MG63 (cell line): ENCODE data around the gene DPEP3. TPM values are rescaled to one million over a fixed set of nuclear protein-coding genes. Genes with fewer than 3 reads are reported as not detected.
"Not testable (repeated sequence)": the region's sequence is repeated elsewhere in the genome, so short reads cannot be mapped to it uniquely, and the experiment has no call there.

Experiments
- DNase-seq: peaks from one replicate; pipeline ENCODE4 v3.0.0-alpha.2; 2020
- H3K27me3 ChIP-seq: fragments of 250-450 bp; sonication (Bioruptor Pico); 2 replicates; pipeline ENCODE4 v1.5.1; 2020; ENCODE audit warnings: mild to moderate bottlenecking, moderate library complexity
- H3K36me3 ChIP-seq: fragments of 250-450 bp; sonication (Bioruptor Pico); 2 replicates; pipeline ENCODE4 v1.5.1; 2020; ENCODE audit warnings: mild to moderate bottlenecking, moderate library complexity
- H3K4me3 ChIP-seq: fragments of 250-450 bp; sonication (Bioruptor Pico); 2 replicates; pipeline ENCODE4 v1.5.1; 2020; ENCODE audit warnings: mild to moderate bottlenecking, moderate library complexity
- H3K9me3 ChIP-seq: fragments of 250-450 bp; sonication (Bioruptor Pico); 2 replicates; pipeline ENCODE4 v1.5.1; 2020; ENCODE audit warnings: mild to moderate bottlenecking, moderate library complexity
- total RNA-seq: library from RNA; depleted of rRNA; stranded (reverse); fragments of >200 nt; shearing (Covaris generic); gene quantifications from 2 replicates; pipeline ENCODE4 v1.2.3, GENCODE V29; 2014; ENCODE audit warnings: low replicate concordance

The DPEP3 gene
- total RNA-seq, 1 experiment from 2014 or later: not detected

- Histone ChIP-seq H3K36me3 (no peaks in the 10 kb centered on the region; the same call in 1 of the 2 replicates), H3K9me3 (no peaks in the 10 kb centered on the region), H3K27me3 (no peaks in the 10 kb centered on the region), H3K4me3 (no peak overlapping the region)
- DNase-seq: no peak
These were observed 37.6 kb downstream of the DPEP3 start for GRCh38 chr16:67942510-67943255.

GRCh38 chr16:67942200-67942509 is 38.1 kb downstream of the DPEP3 start:
- H3K27me3 ChIP-seq: no peaks in the 10 kb centered on the region
- no peaks in the 10 kb centered on the region for H3K9me3 ChIP-seq
- no peak overlapping the region for H3K4me3 ChIP-seq
- peak; percentile 29 for DNase-seq
- H3K36me3 ChIP-seq: no peaks in the 10 kb centered on the region; the same call in 1 of the 2 replicates

- no peak for DNase-seq
- Histone ChIP-seq H3K36me3 (no peaks in the 10 kb centered on the region; the same call in 1 of the 2 replicates), H3K9me3 (no peaks in the 10 kb centered on the region), H3K4me3 (no peak overlapping the region), H3K27me3 (no peaks in the 10 kb centered on the region)
These were observed 38.7 kb downstream of the DPEP3 start for GRCh38 chr16:67941469-67942199.

- Histone ChIP-seq H3K27me3 (no peaks in the 10 kb centered on the region), H3K9me3 (no peaks in the 10 kb centered on the region), H3K4me3 (no peak overlapping the region), H3K36me3 (peaks cover 2% of the 10 kb centered on the region)
- DNase-seq: no peak
These were observed 39.7 kb downstream of the DPEP3 start for GRCh38 chr16:67940446-67941089.

- peaks cover 2% of the 10 kb centered on the region for H3K36me3 ChIP-seq
- no peak overlapping the region for H3K4me3 ChIP-seq
- DNase-seq: no peak
- H3K27me3 ChIP-seq: no peaks in the 10 kb centered on the region
- H3K9me3 ChIP-seq: no peaks in the 10 kb centered on the region
These were observed 40.5 kb downstream of the DPEP3 start for GRCh38 chr16:67939507-67940445.

- DNase-seq, H3K9me3 ChIP-seq, H3K36me3 ChIP-seq, H3K4me3 ChIP-seq, H3K27me3 ChIP-seq: not testable (repeated sequence)
These were observed 42.6 kb downstream of the DPEP3 start for GRCh38 chr16:67937713-67938112.

- H3K9me3 ChIP-seq: no peaks in the 10 kb centered on the region
- no peak for DNase-seq
- H3K27me3 ChIP-seq: no peaks in the 10 kb centered on the region
- peak overlapping the region; percentile 98 for H3K4me3 ChIP-seq
- H3K36me3 ChIP-seq: peaks cover 2% of the 10 kb centered on the region
These were observed 43.3 kb downstream of the DPEP3 start for GRCh38 chr16:67936880-67937605.

- peaks cover 2% of the 10 kb centered on the region for H3K36me3 ChIP-seq
- DNase-seq: peak; percentile 35
- H3K27me3 ChIP-seq: no peaks in the 10 kb centered on the region
- peak within 1 kb of the TSS; percentile 98 for H3K4me3 ChIP-seq
- no peaks in the 10 kb centered on the region for H3K9me3 ChIP-seq
These were observed 44.0 kb downstream of the DPEP3 start, which contains the start of gene PSMB10 for GRCh38 chr16:67936124-67936879. PSMB10 (minus strand) TSS chr16:67936850; CDS start chr16:67936749, 101 bp downstream.

- H3K9me3 ChIP-seq: no peaks in the 10 kb centered on the region
- H3K4me3 ChIP-seq: peak overlapping the region; percentile 98
- H3K27me3 ChIP-seq: no peaks in the 10 kb centered on the region
- H3K36me3 ChIP-seq: peaks cover 2% of the 10 kb centered on the region
- peak; percentile 92 for DNase-seq
These were observed 44.7 kb downstream of the DPEP3 start for GRCh38 chr16:67935402-67936123.

GRCh38 chr16:67935101-67935401 is 45.2 kb downstream of the DPEP3 start:
- DNase-seq: no peak
- no peaks in the 10 kb centered on the region for H3K9me3 ChIP-seq
- peaks cover 2% of the 10 kb centered on the region for H3K36me3 ChIP-seq
- peak overlapping the region; percentile 98 for H3K4me3 ChIP-seq
- no peaks in the 10 kb centered on the region for H3K27me3 ChIP-seq

- H3K27me3 ChIP-seq: no peaks in the 10 kb centered on the region
- H3K36me3 ChIP-seq: peaks cover 2% of the 10 kb centered on the region
- no peaks in the 10 kb centered on the region for H3K9me3 ChIP-seq
- no peak for DNase-seq
- peak overlapping the region; percentile 98 for H3K4me3 ChIP-seq
These were observed 45.8 kb downstream of the DPEP3 start for GRCh38 chr16:67934306-67935100.

GRCh38 chr16:67933805-67934204 is 46.5 kb downstream of the DPEP3 start:
- no peak for DNase-seq

GRCh38 chr16:67932462-67932840 is 47.8 kb downstream of the DPEP3 start:
- Histone ChIP-seq H3K4me3 (no peak overlapping the region), H3K27me3 (no peaks in the 10 kb centered on the region), H3K36me3 (peaks cover 2% of the 10 kb centered on the region; the same call in 1 of the 2 replicates), H3K9me3 (no peaks in the 10 kb centered on the region)
- DNase-seq: no peak

More at GRCh38 chr16:67933805-67934204, 46.5 kb downstream of the DPEP3 start:
- Histone ChIP-seq H3K36me3 (peaks cover 2% of the 10 kb centered on the region; the same call in 1 of the 2 replicates), H3K9me3 (no peaks in the 10 kb centered on the region), H3K27me3 (no peaks in the 10 kb centered on the region), H3K4me3 (no peak overlapping the region)
